Glutamatergic neuron (in vitro differentiated cells): Measurements from ENCODE around the gene REN. TPM values are rescaled to one million over a fixed set of nuclear protein-coding genes. Genes with fewer than 3 reads are reported as not detected.
A peak's percentile ranks its signal among the peaks of the same experiment; 100 is the strongest.

Experiments used
- DNase-seq: peaks from one replicate; pipeline ENCODE4 v3.0.0; 2022
- H3K27ac Mint-ChIP-seq: one replicate; pipeline ENCODE4 v1.8.0; 2020; ENCODE audit warnings: mild to moderate bottlenecking, mixed read lengths, inconsistent platforms; ENCODE audit not compliant: unreplicated experiment
- H3K27me3 Mint-ChIP-seq: one replicate; pipeline ENCODE4 v1.8.0; 2020; ENCODE audit warnings: mild to moderate bottlenecking, moderate library complexity, mixed read lengths, inconsistent platforms; ENCODE audit not compliant: unreplicated experiment
- H3K36me3 Mint-ChIP-seq: one replicate; pipeline ENCODE4 v1.8.0; 2020; ENCODE audit warnings: mild to moderate bottlenecking, mixed read lengths, inconsistent platforms; ENCODE audit not compliant: unreplicated experiment
- H3K4me1 Mint-ChIP-seq: one replicate; pipeline ENCODE4 v1.8.0; 2020; ENCODE audit warnings: mild to moderate bottlenecking, low read depth, mixed read lengths, inconsistent platforms; ENCODE audit not compliant: unreplicated experiment
- H3K4me3 Mint-ChIP-seq: one replicate; pipeline ENCODE4 v1.8.0; 2020; ENCODE audit warnings: mild to moderate bottlenecking, mixed read lengths, inconsistent platforms; ENCODE audit not compliant: unreplicated experiment
- H3K9me3 Mint-ChIP-seq: one replicate; pipeline ENCODE4 v1.8.0; 2020; ENCODE audit warnings: mild to moderate bottlenecking, moderate library complexity, mixed read lengths, inconsistent platforms; ENCODE audit not compliant: unreplicated experiment
- CTCF ChIP-seq: fragments of 200-600 bp; sonication (generic); IDR thresholded peaks from one replicate; pipeline ENCODE4 v1.5.0; 2021; ENCODE audit not compliant: partially characterized antibody, unreplicated experiment
- total RNA-seq: library from RNA; stranded (reverse); fragmentation: NEBNext Ultra II Directional; extraction: Animal tissue kit (Norgen Biotek cat#: 25700); gene quantifications from one replicate; pipeline ENCODE4 v1.2.1, GENCODE V29; 2021; ENCODE audit not compliant: unreplicated experiment

REN gene
- total RNA-seq, 1 donor from 2014 or later, result not detected

- peaks cover 36% of the 10 kb centered on the region for H3K4me1 Mint-ChIP-seq
- H3K27me3 Mint-ChIP-seq, result peaks cover 16% of the 10 kb centered on the region
- no peak overlapping the region for H3K27ac Mint-ChIP-seq
- DNase-seq, result no peak
- H3K9me3 Mint-ChIP-seq, result peaks cover 6% of the 10 kb centered on the region
- no peak for TF ChIP-seq CTCF
- no peaks in the 10 kb centered on the region for H3K36me3 Mint-ChIP-seq
- H3K4me3 Mint-ChIP-seq, result no peak overlapping the region
Measured at GRCh38 chr1:204192046-204192445, 25.9 kb upstream of the REN start.

DNA sequence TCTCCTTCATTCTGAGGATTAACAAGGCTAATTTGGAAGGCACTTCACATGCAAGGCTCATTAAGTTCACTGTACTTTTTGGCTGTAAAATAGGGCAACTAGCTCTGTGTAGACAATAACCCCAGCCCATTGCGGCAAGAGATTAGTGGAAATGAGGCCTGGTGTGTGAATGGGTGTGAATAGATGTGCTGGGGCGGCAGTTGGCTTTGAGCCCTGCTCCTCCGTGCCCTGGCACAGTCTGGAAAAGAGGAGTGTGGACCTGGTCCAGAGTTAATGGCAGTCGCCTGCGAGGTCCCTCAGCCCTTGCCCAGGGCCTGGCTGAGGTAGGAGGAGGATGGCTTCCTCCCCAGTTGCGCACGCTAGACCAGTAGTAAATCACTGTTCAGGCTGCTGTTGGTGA lies 25.3 kb upstream of the REN start:
- TF ChIP-seq CTCF, result no peak
- Mint-ChIP-seq H3K27me3 (peaks cover 16% of the 10 kb centered on the region), H3K9me3 (peaks cover 6% of the 10 kb centered on the region)

DNA sequence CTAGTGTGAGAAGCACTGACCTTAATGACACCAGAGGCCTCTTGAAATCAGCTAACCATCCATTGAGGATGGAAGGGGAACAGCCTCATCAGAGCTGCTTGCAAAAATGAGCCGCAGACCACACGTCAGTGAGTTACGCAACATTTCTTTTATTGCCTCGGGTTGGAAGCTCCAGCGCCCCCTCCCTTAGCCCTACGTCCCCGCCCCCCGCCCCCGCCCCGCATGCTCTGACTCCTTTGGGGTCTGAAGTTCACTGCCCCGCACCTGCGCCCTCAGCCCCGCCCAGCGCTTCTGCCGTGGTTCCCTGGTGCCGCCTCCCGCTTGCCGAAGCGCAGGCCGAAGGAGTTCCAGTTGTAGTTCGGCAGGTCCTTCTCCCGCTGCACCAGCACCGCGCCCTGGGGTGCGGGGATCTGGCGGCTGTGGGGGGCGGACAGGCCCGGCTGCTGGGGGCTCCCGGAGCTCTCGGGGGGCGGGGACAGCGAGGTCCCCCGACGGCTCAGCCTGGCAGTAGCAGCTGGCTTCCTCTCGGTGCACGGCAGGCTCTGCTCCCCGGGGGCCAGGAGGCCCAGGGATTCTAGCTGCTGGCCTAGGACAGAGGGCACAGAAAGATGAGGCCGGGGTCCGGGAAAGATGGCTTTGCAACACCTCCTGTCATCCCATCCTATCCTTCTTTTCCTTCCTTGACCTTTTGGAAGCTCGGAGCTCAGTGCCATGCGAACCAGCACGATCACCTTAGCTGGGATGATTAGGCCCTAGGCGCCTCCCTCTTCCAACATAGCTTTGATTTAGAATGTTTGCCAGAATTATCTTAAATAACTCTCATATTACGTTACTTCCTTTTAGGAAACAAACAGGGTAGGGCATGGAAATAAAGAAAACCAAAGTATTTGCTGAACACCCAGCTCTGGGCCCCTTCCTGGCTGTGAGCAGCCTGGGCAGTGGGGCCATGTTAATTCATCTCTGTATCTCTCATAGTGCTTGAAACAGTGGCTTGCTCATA lies 24.4 kb upstream of the REN start:
- TF ChIP-seq CTCF, result no peak
- peak overlapping the region; percentile 81 for H3K4me3 Mint-ChIP-seq
- peaks cover 6% of the 10 kb centered on the region for H3K9me3 Mint-ChIP-seq
- H3K27ac Mint-ChIP-seq, result peak overlapping the region; percentile 60
- H3K36me3 Mint-ChIP-seq, result no peaks in the 10 kb centered on the region
- H3K27me3 Mint-ChIP-seq, result peaks cover 12% of the 10 kb centered on the region
- H3K4me1 Mint-ChIP-seq, result peaks cover 35% of the 10 kb centered on the region
- peak; percentile 67 for DNase-seq

More for the DNA sequence above, 25.3 kb upstream of the REN start:
- Mint-ChIP-seq H3K36me3 (no peaks in the 10 kb centered on the region), H3K4me1 (peaks cover 35% of the 10 kb centered on the region), H3K27ac (no peak overlapping the region), H3K4me3 (no peak overlapping the region)
- no peak for DNase-seq

- Mint-ChIP-seq H3K4me3 (peak overlapping the region; percentile 20), H3K9me3 (peaks cover 2% of the 10 kb centered on the region), H3K36me3 (no peaks in the 10 kb centered on the region), H3K4me1 (peaks cover 32% of the 10 kb centered on the region), H3K27me3 (peaks cover 9% of the 10 kb centered on the region), H3K27ac (no peak overlapping the region)
- no peak for DNase-seq
- no peak for TF ChIP-seq CTCF
Measured at GRCh38 chr1:204188959-204189639, 23.0 kb upstream of the REN start.
